H1 (cell line): ENCODE data around the gene NUTM2G. TPM values are rescaled to one million over a fixed set of nuclear protein-coding genes. Genes with fewer than 3 reads are reported as not detected.
"Not testable (repeated sequence)": the region's sequence is repeated elsewhere in the genome, so short reads cannot be mapped to it uniquely, and the experiment has no call there.

Experiments
- CTCF ChIA-PET: fragments of 300-600 bp; sonication (Branson Sonifier 250); formaldehyde crosslinking; loops from one replicate; lab custom pipeline; 2021; ENCODE audit not compliant: partially characterized antibody; lab: Charles Lee
- POLR2A ChIA-PET: fragments of 300-600 bp; sonication (Branson Sonifier 250); formaldehyde crosslinking; loops from one replicate; lab custom pipeline; 2021; ENCODE audit warnings: inconsistent platforms; ENCODE audit not compliant: partially characterized antibody; lab: Charles Lee
- DNase-seq, 2 experiments: peaks; one replicate each; pipeline versions ENCODE4 v3.0.0 to v3.0.0-alpha.2; 2010 to 2022; ENCODE audit warnings: low spot score in 2 of 2, low read depth in 1 of 2, mixed read lengths in 1 of 2
- FAIRE-seq: peaks from 2 replicates; lab custom pipeline; 2011; peaks lifted over from hg19 to GRCh38; lab: Jason Lieb, UNC
- H2AFZ ChIP-seq: 2 replicates; pipeline ENCODE4 v1.8.1; 2012; ENCODE audit warnings: low read length, inconsistent platforms
- H2AK5ac ChIP-seq: 2 replicates; pipeline ENCODE4 v1.6.1; 2013; ENCODE audit warnings: low read depth, low read length
- H2BK120ac ChIP-seq: replicated peaks from 2 replicates; pipeline ENCODE3; 2013; ENCODE audit warnings: low read depth, low read length, inconsistent platforms
- H2BK12ac ChIP-seq: 2 replicates; pipeline ENCODE4 v1.6.1; 2013; ENCODE audit warnings: low read depth, low read length
- H2BK15ac ChIP-seq: 2 replicates; pipeline ENCODE4 v1.6.1; 2013; ENCODE audit warnings: low read length
- H2BK20ac ChIP-seq: 2 replicates; pipeline ENCODE4 v1.6.1; 2013; ENCODE audit warnings: low read length
- H2BK5ac ChIP-seq: 2 replicates; pipeline ENCODE4 v1.6.1; 2013; ENCODE audit warnings: low read depth, low read length
- H3K14ac ChIP-seq: 2 replicates; pipeline ENCODE4 v1.6.1; 2013; ENCODE audit warnings: inconsistent platforms; ENCODE audit not compliant: insufficient read length
- H3K18ac ChIP-seq: 2 replicates; pipeline ENCODE4 v1.6.1; 2013; ENCODE audit warnings: low read length; ENCODE audit errors: extremely low read depth
- H3K23ac ChIP-seq: 2 replicates; pipeline ENCODE4 v1.6.1; 2013; ENCODE audit warnings: inconsistent platforms; ENCODE audit not compliant: insufficient read length
- H3K23me2 ChIP-seq: 2 replicates; pipeline ENCODE4 v1.6.1; 2013; ENCODE audit warnings: low read depth, low read length
- H3K27ac ChIP-seq: 2 replicates; pipeline ENCODE4 v1.6.1; 2011; ENCODE audit warnings: low read depth, low read length, inconsistent platforms
- H3K27me3 ChIP-seq, 4 experiments: replicated peaks in 1 of 4; 1 replicate in 1 of 4; 2 replicates in 3 of 4; pipeline versions ENCODE4 v1.6.1 to v1.8.1; 2011 to 2013; ENCODE audit warnings: low read length in 3 of 4, mild to moderate bottlenecking in 3 of 4, inconsistent platforms in 2 of 4, mixed read lengths in 2 of 4, moderate library complexity in 1 of 4; ENCODE audit not compliant: control insufficient read depth in 3 of 4, insufficient read depth in 3 of 4; ENCODE audit errors: extremely low read depth in 1 of 4
- H3K36me3 ChIP-seq, 4 experiments: 2 replicates each; pipeline versions ENCODE4 v1.6.1 to v1.8.1; 2011 to 2013; ENCODE audit warnings: mild to moderate bottlenecking in 4 of 4, low read length in 3 of 4, moderate library complexity in 2 of 4, control low read depth in 1 of 4, inconsistent platforms in 1 of 4; ENCODE audit not compliant: insufficient read depth in 4 of 4, control insufficient read depth in 2 of 4
- H3K4ac ChIP-seq: replicated peaks from 2 replicates; pipeline ENCODE3; 2013; ENCODE audit warnings: low read length, low read depth, mixed read lengths, inconsistent platforms; ENCODE audit not compliant: insufficient read length
- H3K4me1 ChIP-seq, 4 experiments: replicated peaks in 1 of 4; 1 replicate in 1 of 4; 2 replicates in 3 of 4; pipeline versions ENCODE4 v1.6.1 to v1.8.1; 2011 to 2013; ENCODE audit warnings: low read length in 3 of 4, inconsistent platforms in 2 of 4, mixed read lengths in 1 of 4; ENCODE audit not compliant: insufficient read depth in 4 of 4, control insufficient read depth in 3 of 4
- H3K4me2 ChIP-seq, 2 experiments: 2 replicates each; pipeline versions ENCODE4 v1.6.1 to v1.8.1; 2011 to 2013; ENCODE audit warnings: low read depth in 2 of 2, low read length in 2 of 2, control low read depth in 1 of 2, inconsistent platforms in 1 of 2, mild to moderate bottlenecking in 1 of 2; ENCODE audit not compliant: insufficient read depth in 1 of 2
- H3K4me3 ChIP-seq, 4 experiments: fragments of 200-600, 300-600 bp in 1 of 4; sonication (generic), shearing (Covaris generic), sonication (Bioruptor Twin) in 1 of 4; 2 replicates each; pipeline versions ENCODE4 v1.5.1 to v1.8.1; 2011 to 2016; ENCODE audit warnings: low read length in 4 of 4, low read depth in 3 of 4, control low read depth in 2 of 4, inconsistent platforms in 2 of 4, mild to moderate bottlenecking in 2 of 4, mixed read lengths in 1 of 4, moderate library complexity in 1 of 4; ENCODE audit not compliant: insufficient read depth in 2 of 4; ENCODE audit errors: extremely low read depth in 1 of 4
- H3K56ac ChIP-seq: replicated peaks from 2 replicates; pipeline ENCODE3; 2013; ENCODE audit warnings: low read depth, mild to moderate bottlenecking, mixed read lengths, low read length, inconsistent platforms; ENCODE audit not compliant: insufficient read length
- H3K79me1 ChIP-seq: 2 replicates; pipeline ENCODE4 v1.6.1; 2013; ENCODE audit warnings: low read depth, low read length, control low read depth
- H3K79me2 ChIP-seq, 2 experiments: 2 replicates each; pipeline versions ENCODE4 v1.6.1 to v1.8.1; 2012 to 2013; ENCODE audit warnings: low read length in 2 of 2, mild to moderate bottlenecking in 2 of 2, inconsistent platforms in 1 of 2; ENCODE audit not compliant: insufficient read depth in 2 of 2, control insufficient read depth in 1 of 2
- H3K9ac ChIP-seq, 4 experiments: replicated peaks in 1 of 4; 1 replicate in 1 of 4; 2 replicates in 3 of 4; pipeline versions ENCODE4 v1.6.1 to v1.8.1; 2011 to 2013; ENCODE audit warnings: low read depth in 3 of 4, low read length in 3 of 4, control low read depth in 2 of 4, mild to moderate bottlenecking in 2 of 4, moderate library complexity in 2 of 4, inconsistent platforms in 1 of 4; ENCODE audit errors: extremely low read depth in 1 of 4
- H3K9me3 ChIP-seq, 2 experiments: 2 replicates each; pipeline versions ENCODE4 v1.6.1 to v1.8.1; 2012 to 2013; ENCODE audit warnings: mild to moderate bottlenecking in 2 of 2, moderate library complexity in 2 of 2, control low read depth in 1 of 2, inconsistent platforms in 1 of 2, low read depth in 1 of 2, low read length in 1 of 2, mixed read lengths in 1 of 2; ENCODE audit not compliant: insufficient read depth in 2 of 2
- H4K20me1 ChIP-seq, 2 experiments: replicated peaks in 1 of 2; 2 replicates each; pipeline versions ENCODE3 to v1.8.1; 2011 to 2013; ENCODE audit warnings: inconsistent platforms in 2 of 2, low read length in 2 of 2, mild to moderate bottlenecking in 1 of 2; ENCODE audit not compliant: insufficient read depth in 2 of 2, control insufficient read depth in 1 of 2
- H4K5ac ChIP-seq: 2 replicates; pipeline ENCODE4 v1.6.1; 2013; ENCODE audit warnings: low read length, low read depth, mixed read lengths, inconsistent platforms; ENCODE audit not compliant: insufficient read length
- H4K8ac ChIP-seq: 2 replicates; pipeline ENCODE4 v1.8.0; 2013; ENCODE audit warnings: mild to moderate bottlenecking, moderate library complexity, low read length, inconsistent platforms; ENCODE audit not compliant: insufficient read depth; ENCODE audit errors: extremely low read depth
- H4K91ac ChIP-seq: replicated peaks from 2 replicates; pipeline ENCODE3; 2013; ENCODE audit warnings: low read length, mixed read lengths, inconsistent platforms; ENCODE audit not compliant: insufficient read length
- WGBS, 2 experiments: shearing (Covaris generic) in 1 of 2; methylation state at CpG; one replicate each; pipeline versions ENCODE4 v1.1.6 to v1.1.7; 2013 to 2015; ENCODE audit warnings: low lambda C conversion rate in 2 of 2, mixed read lengths in 2 of 2, inconsistent platforms in 1 of 2, low coverage in 1 of 2, missing lambda C conversion rate in 1 of 2; ENCODE audit not compliant: insufficient replicate concordance in 2 of 2, insufficient coverage in 1 of 2, insufficient read length in 1 of 2; ENCODE audit errors: extremely low coverage in 1 of 2, missing lambda C conversion rate in 1 of 2; 5-methylcytosine and 5-hydroxymethylcytosine counted together
- polyA plus RNA-seq, 7 experiments: library from polyadenylated mRNA; depleted of rRNA in 3 of 7; stranded (reverse) in 5 of 7; unstranded in 2 of 7; fragments of >200 nt in 5 of 7; fragments of 200-250 nt in 2 of 7; gene quantifications; 1 replicate in 5 of 7; 2 replicates in 1 of 7; 4 replicates in 1 of 7; pipeline versions ENCODE4 v1.2.1 to v1.2.3, GENCODE V29; 2011 to 2013; ENCODE audit warnings: missing spikeins in 2 of 7, mixed read lengths in 2 of 7
- total RNA-seq: library from RNA; stranded (reverse); fragmentation: NEBNext Ultra II Directional; extraction: Animal tissue kit (Norgen Biotek cat#: 25700); gene quantifications from 2 replicates; pipeline ENCODE4 v1.2.1, GENCODE V29; 2021

NUTM2G gene
- total and polyA plus RNA-seq, 2 of the 8 experiments (the other 6 are each of a cell fraction or from before 2014, with no cell fraction given): 0.27 TPM; not detected in 1

GRCh38 chr9:96918550-96918949 is 10.1 kb upstream of the NUTM2G start:
- H3K79me2 ChIP-seq, FAIRE-seq, H3K4ac ChIP-seq, H3K23ac ChIP-seq, H3K4me1 ChIP-seq, H3K9ac ChIP-seq, H4K20me1 ChIP-seq, POLR2A ChIA-PET, H3K14ac ChIP-seq, DNase-seq, H3K79me1 ChIP-seq, H2BK5ac ChIP-seq, H4K8ac ChIP-seq, H3K9me3 ChIP-seq, H2AK5ac ChIP-seq, H2BK20ac ChIP-seq, H4K91ac ChIP-seq, H3K18ac ChIP-seq, H2BK15ac ChIP-seq, H4K5ac ChIP-seq, H3K4me3 ChIP-seq, CTCF ChIA-PET, H3K4me2 ChIP-seq, H3K36me3 ChIP-seq, H3K23me2 ChIP-seq, H2BK120ac ChIP-seq, H3K27me3 ChIP-seq, H3K56ac ChIP-seq, H2AFZ ChIP-seq, H2BK12ac ChIP-seq, H3K27ac ChIP-seq: not testable (repeated sequence)
- WGBS, 2 experiments: 90% methylated on average over 5 of the region's 6 CpGs; no CpG with 5 or more reads in 1 of the 2 experiments

- H3K9ac ChIP-seq, H2BK12ac ChIP-seq, H3K18ac ChIP-seq, H3K4me2 ChIP-seq, H2BK20ac ChIP-seq, H4K8ac ChIP-seq, H3K23ac ChIP-seq, H3K4me3 ChIP-seq, H2AK5ac ChIP-seq, H3K4me1 ChIP-seq, H3K27ac ChIP-seq, H3K4ac ChIP-seq, H4K20me1 ChIP-seq, H3K14ac ChIP-seq, POLR2A ChIA-PET, H2BK5ac ChIP-seq, H3K56ac ChIP-seq, FAIRE-seq, CTCF ChIA-PET, H2BK120ac ChIP-seq, H3K23me2 ChIP-seq, H3K9me3 ChIP-seq, DNase-seq, H4K5ac ChIP-seq, H3K36me3 ChIP-seq, H2AFZ ChIP-seq, H4K91ac ChIP-seq, H3K79me2 ChIP-seq, H3K27me3 ChIP-seq, H2BK15ac ChIP-seq, H3K79me1 ChIP-seq: not testable (repeated sequence)
- 84% methylated on average over 4 of the region's 4 CpGs; no CpG with 5 or more reads in 1 of the 2 experiments for WGBS, 2 experiments
Observed at GRCh38 chr9:96920803-96921202, 7.8 kb upstream of the NUTM2G start.
